NOMO-1 (cell line): ENCODE data around the gene APOB.
"Not testable (repeated sequence)": the region's sequence is repeated elsewhere in the genome, so short reads cannot be mapped to it uniquely, and the experiment has no call there.

Source experiments
- DNase-seq, 2 experiments: peaks; one replicate each; lab custom pipeline; 2025; ENCODE audit not compliant: unreplicated experiment in 2 of 2; lab: John Stamatoyannopoulos, UW

Gene APOB

GRCh38 chr2:21034156-21034971 is 9.5 kb downstream of the APOB start:
- DNase-seq: no peak

GRCh38 chr2:21033237-21034155 is 10.4 kb downstream of the APOB start:
- DNase-seq: no peak

- no peak for DNase-seq
Observed at GRCh38 chr2:21032338-21033236, 11.3 kb downstream of the APOB start.

- no peak for DNase-seq
Observed at GRCh38 chr2:21030983-21031968, 12.6 kb downstream of the APOB start.

- DNase-seq: no peak
Observed at GRCh38 chr2:21029519-21029918, 14.4 kb downstream of the APOB start.

GRCh38 chr2:21028951-21029350 is 14.9 kb downstream of the APOB start:
- DNase-seq: not testable (repeated sequence)

GRCh38 chr2:21028021-21028947 is 15.6 kb downstream of the APOB start:
- no peak for DNase-seq

- no peak for DNase-seq
Observed at GRCh38 chr2:21026479-21027282, 17.2 kb downstream of the APOB start.

- DNase-seq: no peak
Observed at GRCh38 chr2:21025690-21026478, 18.0 kb downstream of the APOB start.

- no peak for DNase-seq
Observed at GRCh38 chr2:21024722-21025389, 19.0 kb downstream of the APOB start.

- DNase-seq: no peak
Observed at GRCh38 chr2:21024198-21024597, 19.7 kb downstream of the APOB start.

- no peak for DNase-seq
Observed at GRCh38 chr2:21023419-21024181, 20.3 kb downstream of the APOB start.

- DNase-seq: no peak
Observed at GRCh38 chr2:21022792-21023367, 21.0 kb downstream of the APOB start.

- no peak for DNase-seq
Observed at GRCh38 chr2:21021430-21021829, 22.4 kb downstream of the APOB start.

GRCh38 chr2:21020668-21021288 is 23.1 kb downstream of the APOB start:
- DNase-seq: no peak
